ENCODE measurements around the gene SAMMSON.

Gene SAMMSON

DNA sequence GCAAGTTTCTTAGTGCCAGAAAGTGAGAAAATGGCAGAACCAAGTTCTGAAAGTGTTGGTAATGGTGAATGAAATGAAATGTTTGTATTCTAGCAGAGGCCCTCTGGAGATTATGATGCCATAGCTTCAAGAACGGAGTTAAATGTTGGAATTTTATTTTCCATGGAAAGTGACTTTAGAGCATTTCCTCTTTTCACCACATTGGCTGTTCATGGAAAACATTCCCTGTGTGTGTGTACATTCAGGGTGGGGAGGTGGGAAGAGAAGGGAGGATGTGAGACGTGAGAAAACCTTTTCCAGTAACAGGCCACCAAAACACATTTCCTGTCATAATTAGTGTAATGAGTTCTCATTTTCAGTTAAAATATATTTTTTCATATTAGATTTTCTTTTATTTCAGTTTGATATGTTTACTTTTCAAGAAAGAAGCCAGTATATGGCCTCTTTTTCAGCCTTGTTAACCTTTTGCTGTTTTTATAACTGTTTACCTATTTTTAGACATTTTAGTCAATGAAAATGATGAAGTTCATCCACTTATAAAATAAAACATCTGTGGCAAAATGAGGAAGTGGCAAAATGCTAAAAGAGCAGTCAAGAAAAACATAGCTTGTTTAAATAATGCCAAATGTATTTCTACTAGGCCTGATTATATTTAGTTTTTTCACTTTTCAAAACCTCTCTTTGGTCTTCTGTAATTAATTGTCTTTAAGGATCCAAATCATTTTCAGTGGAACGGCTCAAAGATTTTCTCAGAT lies 21.6 kb downstream of the SAMMSON start:
- DNase-seq: no peak

GRCh38 chr3:70028361-70028760 lies 28.8 kb downstream of the SAMMSON start:
- DNase-seq: no peak

DNA sequence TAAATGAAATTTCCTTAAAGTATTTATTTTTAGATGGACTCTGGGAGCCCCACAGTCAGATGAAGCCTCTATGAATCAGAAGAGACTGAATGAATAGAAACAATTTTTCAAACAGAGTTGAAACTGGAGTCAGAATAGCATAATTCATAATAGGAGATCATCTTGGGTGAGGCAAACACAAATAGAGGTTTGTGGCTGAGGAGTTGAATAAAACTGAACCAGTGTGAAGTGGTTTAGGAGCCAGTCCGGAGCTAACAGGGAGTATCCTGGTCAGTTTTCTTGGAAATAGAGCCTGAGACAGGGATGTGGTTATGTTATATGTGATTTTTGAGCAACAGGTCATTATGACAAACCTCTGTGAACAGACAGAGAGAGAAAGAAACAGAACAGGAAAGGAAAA lies 39.2 kb downstream of the SAMMSON start:
- DNase-seq: no peak

GRCh38 chr3:70040386-70040785 lies 40.9 kb downstream of the SAMMSON start:
- DNase-seq: no peak

DNA sequence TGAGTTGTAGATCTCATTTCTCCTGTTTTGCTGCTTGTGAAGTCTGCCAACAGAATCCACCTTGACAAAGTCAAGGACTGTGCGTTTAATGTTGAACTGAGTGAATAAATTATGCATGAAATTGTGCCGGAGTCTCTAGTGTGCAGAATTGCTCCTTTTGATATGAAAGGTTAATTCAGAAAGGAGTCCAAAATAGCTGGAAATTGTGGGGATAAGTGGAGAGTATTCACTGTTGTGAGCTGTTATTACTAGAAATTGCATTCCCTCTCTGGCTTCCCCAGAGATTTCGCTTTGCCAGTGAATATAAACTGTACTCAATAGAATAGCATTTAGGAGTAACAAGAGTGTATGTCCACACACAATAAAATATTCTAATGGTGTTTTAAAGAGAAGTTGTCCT lies 43.1 kb downstream of the SAMMSON start:
- DNase-seq: no peak

DNA sequence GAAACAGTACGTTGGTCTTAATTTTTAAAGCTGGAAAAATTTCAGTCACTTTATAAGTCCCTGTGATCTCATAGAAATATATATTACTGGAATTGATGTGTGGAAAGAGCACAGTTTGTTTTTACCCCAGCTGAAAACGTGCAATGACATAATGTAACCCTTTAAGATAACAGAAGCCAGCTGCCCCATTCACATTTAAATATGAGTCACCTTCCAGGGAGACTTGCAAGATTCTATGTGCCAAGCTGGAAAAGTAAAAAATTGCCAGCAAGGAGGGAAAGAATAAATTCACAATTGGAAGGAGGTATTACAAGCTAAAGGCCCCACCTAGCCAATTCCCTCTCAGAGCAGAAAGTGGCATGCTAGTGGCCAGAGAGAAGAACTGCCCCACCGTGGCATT lies 50.2 kb downstream of the SAMMSON start:
- DNase-seq: no peak

DNA sequence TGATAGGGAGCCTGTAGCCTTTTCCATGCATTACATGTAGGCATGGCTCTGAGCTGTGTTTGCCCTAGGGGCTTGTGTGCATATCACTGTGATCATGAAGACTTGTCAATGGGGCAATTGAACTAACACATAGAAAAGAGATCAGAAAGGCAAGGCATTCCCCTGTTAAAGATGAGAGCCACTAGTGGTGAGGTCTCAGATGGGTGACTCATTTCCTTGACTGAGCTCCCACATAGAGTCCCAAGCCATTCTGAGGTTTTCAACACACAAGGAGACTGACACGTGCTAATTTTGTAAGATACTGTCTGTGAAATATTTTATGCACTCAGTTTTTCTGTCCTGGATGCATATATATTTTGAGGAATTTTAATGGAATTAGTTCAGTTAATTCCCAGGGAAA lies 53.8 kb downstream of the SAMMSON start:
- no peak for DNase-seq

GRCh38 chr3:70056081-70056480 lies 56.5 kb downstream of the SAMMSON start:
- no peak for DNase-seq

DNA sequence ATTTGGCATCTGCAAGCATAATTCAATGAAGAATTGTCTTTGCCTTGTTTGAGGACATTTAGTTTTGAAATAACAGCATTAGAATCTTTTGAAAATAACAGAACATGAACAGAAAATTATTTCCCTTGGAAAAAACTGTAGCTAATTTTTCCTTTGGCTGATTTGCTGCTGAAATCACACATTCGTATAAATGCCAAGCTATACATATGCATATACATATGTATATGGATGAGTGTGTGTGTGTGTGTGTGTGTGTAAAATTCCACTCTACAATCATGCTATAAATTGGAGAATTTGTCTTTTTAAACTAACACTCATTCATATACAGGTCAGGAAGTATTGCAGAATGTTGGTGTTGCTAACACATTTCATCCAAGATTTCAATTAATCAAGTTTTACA lies 57.9 kb downstream of the SAMMSON start:
- DNase-seq: no peak

- DNase-seq: no peak
Observed at GRCh38 chr3:70061096-70061495, 61.6 kb downstream of the SAMMSON start.

- DNase-seq: no peak
Observed at GRCh38 chr3:70064194-70064779, 64.8 kb downstream of the SAMMSON start.

- no peak for DNase-seq
Observed at GRCh38 chr3:70065696-70066253, 66.2 kb downstream of the SAMMSON start.

GRCh38 chr3:70067860-70068521 lies 68.5 kb downstream of the SAMMSON start:
- DNase-seq: no peak

DNA sequence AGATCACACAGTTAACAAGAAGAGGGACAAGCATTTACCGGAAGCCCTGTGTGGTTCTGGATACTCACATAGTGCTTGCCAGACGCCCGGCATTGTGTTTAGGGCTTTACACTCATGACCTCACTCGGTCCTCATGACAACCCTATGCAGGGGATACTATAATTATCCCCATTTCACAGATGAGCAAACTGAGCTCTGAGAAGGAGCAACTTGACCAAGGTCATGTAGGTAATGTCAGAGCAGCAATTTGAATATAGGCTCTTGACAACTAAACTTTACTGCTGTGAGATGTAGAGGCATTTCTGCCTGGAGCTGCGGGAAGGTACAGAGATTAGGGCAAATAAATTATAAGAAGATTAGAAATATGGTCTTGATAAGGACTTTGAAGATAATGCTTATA lies 70.0 kb downstream of the SAMMSON start:
- no peak for DNase-seq

- no peak for DNase-seq
Observed at GRCh38 chr3:70071138-70071537, 71.6 kb downstream of the SAMMSON start.

DNA sequence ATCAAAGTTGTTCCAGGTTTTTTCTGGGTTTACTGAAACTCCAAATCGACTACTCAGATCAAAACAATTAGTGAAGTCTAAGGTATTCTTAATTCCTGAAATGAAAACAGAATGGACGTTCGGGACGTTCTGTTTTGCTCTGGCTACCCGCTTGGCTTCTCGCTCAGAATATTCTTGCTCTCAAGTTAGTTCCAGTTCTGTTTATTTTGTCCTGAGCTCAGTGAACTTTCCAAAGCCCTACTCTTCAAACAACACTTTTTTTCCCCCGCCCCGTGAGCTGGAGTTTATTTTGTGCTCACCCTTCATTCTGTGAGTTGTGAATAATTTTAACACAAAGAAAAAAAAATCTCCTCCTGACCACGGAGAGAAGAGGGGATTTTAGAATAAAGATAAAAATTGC lies 72.6 kb downstream of the SAMMSON start:
- no peak for DNase-seq

DNA sequence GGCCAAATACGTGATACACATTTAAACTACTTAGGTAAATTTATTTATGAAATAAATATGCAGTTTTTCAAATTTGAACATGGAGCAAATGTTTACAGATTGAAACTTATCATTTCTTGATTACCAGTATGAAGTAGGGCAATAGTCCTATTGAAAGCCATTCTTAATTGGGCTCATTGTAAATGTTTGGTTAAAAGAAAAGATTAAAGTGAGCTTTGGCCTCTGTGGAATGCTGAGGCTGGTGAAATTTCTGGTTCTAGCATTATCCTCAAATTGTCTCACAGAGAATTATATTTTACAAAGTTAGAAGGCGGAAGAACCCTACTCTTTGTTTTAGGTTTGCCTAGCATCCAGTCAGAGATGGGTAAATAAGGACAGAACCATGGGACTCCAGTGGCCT lies 73.2 kb downstream of the SAMMSON start:
- DNase-seq: no peak

- no peak for DNase-seq
Observed at GRCh38 chr3:70075101-70075500, 75.6 kb downstream of the SAMMSON start.

DNA sequence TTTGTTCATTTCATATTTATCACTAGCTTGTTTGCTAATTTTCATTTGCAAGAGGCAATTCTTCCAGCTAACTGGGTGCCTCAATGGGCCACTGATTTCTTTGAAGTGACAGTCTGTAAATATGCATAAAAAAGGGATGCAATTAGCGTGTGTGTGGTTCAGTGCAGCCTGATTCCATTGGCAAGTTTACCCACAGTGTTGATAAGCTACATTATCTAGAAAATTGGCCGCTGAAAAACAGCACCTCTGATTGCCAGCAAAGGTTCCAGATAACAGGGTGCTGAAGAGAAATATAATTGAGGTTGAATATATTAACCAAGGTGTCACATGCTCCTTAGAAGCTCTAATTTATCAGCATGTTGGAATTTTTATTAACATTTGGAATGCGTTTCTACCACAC lies 76.9 kb downstream of the SAMMSON start:
- DNase-seq: no peak

DNA sequence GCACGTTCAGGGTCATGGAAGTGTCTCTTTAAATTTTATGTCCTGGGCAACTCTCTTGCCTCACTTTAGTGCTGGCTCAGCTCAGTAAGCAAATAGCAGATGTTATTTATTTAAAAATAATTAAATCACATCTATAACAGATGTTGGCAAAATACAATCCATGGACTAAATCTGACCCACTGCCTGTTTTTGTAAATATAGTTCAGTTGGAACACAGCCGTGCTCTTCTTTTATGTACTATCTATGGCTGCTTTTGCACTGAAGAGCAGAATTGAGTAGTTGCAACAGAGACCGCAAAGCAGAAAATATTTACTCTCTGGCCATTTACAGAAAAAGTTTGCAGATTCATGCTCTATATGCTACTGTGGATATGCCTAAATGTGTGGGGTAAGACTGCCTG lies 79.2 kb downstream of the SAMMSON start:
- DNase-seq: no peak

DNA sequence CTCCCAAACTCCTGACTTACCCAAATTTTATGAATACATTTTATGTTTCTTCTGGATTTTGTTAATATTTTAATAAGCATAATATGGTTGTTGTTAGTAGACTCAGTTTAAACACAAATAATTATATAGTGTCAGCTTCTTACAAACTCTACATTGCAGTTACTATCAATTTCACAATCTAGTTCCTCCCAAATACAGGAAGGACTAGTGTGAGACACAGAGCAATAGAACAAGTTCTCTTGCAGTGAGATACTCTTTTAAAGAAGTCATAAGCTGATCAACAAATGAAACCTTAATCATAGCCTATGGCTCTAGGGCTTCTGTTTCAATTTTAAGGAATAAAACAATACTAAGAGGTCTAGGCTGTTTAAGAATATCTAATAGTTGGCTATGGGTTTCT lies 86.1 kb downstream of the SAMMSON start:
- DNase-seq: no peak

DNA sequence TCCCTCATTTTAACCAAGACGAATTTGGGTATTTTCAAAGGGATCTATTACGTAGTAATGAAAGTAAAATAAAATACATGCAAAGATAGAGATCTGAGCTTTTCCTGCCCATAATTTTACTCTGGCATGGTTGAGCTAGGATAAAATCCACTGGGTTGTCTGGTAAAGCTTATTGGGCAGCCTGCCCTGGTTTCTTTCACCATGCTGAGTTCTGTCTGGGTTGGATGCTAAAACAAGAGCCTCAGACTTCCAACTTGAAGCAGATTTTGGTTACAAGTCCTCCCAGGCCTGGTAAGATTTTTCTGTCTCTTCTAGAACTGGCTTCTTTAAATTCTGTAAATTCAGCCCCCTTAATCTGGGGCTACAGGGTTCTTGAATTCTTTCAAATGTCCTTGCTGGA lies 86.8 kb downstream of the SAMMSON start:
- DNase-seq: no peak

- no peak for DNase-seq
Observed at GRCh38 chr3:70090322-70090913, 90.9 kb downstream of the SAMMSON start.

- no peak for DNase-seq
Observed at GRCh38 chr3:70094197-70094596, 94.7 kb downstream of the SAMMSON start.

Data from NCI-H2029 (cell line).